Hepatocyte (in vitro differentiated cells): ENCODE measurements around the gene NPTN.

Source experiments
- CTCF ChIP-seq: fragments of 200-600 bp; sonication (generic); IDR thresholded peaks from 2 replicates; pipeline ENCODE4 v1.5.1; 2016; ENCODE audit warnings: antibody characterized with exemption, mild to moderate bottlenecking; ENCODE audit not compliant: poor library complexity
- EZH2 ChIP-seq: fragments of 200-600 bp; sonication (generic); IDR thresholded peaks from 2 replicates; pipeline ENCODE4 v1.6.1; 2016; ENCODE audit warnings: antibody characterized with exemption, mild to moderate bottlenecking, borderline replicate concordance

GRCh38 chr15:73608475-73608874 is 24.7 kb downstream of the NPTN start:
- no peak for TF ChIP-seq CTCF
- no peak for TF ChIP-seq EZH2
